Fibroblast of skin of right biceps (primary cell): ENCODE data around the gene PRKAR1B.

Experiments
- DNase-seq: peaks from one replicate; pipeline ENCODE4 v3.0.0-alpha.2; 2013

The PRKAR1B gene

DNA sequence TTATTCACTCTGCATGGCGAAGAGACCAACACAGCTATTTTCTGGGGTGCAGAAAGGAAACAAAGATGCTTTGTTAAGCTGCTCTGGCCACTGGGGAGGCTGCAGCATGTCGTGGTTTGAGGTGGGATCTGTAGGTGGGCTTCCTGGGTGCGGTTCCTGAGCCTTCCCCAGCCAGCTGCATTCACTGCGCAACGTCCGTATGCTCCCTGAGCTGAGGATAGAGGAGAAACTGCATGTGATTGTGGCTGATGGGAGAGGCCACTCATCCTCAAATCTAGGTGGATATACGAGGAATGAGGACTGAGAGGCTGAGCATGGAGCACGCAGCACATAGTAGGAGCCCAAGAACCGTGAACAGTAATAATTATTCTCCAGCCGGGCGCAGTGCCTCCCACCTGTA, 10.4 kb downstream of the PRKAR1B start:
- no peak for DNase-seq

DNA sequence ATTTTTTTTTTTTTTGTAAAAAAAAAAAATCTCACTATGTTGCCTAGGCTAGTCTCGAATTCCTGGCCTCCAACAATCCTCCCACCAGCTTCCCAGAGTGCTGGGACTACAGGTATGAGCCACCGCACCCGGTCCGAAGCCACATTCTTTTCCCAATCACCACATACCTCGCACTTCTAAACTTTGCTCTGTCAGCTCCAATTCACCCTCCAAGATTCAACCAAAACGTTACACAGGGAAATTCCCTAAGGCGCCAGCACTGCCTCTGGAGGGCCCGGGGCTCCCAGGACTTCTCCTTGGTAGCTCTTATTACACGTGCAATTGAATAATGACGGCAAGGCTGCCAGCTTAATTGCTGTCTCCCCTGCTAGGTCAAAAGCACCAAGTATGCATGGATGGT, 10.9 kb downstream of the PRKAR1B start:
- no peak for DNase-seq

DNA sequence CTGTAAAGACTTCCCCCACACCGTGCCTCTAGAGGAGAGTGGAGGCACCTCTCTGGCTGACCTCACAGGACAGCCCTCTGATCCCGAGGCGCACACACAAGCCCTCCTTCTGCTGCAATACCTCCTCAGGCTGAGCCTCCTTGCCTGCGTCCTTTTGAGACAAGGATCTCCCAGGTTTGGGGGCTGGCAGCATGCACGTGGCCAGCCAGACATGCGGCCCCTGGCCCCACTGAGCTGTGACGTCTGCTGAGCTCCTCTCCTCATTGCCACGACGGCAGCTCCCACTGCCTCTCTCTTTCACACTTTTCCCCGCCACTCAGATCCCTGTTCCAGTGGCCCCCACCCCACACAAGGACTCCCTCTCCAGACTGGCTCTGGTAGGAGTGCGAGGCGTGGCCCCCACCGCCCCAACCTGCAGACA, 12.8 kb downstream of the PRKAR1B start:
- no peak for DNase-seq

DNA sequence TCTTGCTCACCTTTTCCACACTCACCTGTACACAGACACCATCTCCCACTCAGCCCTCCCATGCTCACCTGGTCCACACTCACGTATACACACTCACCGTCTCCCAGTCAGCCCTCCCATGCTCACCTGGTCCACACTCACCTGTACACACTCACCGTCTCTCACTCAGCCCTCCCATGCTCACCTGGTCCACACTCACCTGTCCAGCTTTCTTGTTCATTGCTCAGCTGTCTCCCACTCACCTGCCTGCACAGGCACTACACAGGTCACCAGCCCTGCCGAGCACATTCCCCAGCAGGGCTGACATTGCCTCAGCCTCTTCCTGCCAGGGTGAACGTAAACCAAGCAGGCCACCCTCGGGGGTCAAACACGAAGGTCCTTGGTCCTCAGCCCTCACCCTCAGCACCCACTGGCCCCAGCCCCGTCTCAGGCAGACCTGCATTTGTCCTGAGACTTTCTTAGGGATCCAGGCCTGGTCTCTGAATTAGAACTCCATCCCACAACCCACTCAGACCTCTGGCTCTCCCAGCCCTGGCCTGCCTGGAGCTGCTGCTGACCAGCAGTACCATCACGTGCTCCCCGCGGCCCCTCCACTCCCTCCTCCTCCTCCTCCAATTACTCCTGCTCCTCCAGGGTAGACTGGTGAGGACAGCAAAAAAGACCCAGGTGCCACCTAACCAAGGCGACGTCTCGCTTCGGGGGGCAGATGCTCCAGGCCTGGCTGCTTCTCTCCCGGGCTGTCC, 13.4 kb downstream of the PRKAR1B start:
- no peak for DNase-seq

DNA sequence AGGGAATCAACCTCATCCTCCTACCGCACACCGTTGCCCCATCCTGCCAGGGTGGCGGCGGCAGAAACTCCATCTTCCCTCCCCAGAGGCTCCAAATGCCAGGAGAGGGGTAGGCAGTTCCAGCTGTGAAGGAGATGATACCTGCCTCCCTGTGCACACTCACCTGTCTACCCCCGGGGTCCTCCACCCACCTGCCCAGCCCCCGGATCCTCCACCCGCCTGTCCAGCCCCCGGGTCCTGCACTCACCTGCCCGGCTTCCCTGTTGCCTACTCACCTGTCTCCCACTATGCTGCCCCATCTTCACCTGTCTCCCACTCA, 14.0 kb downstream of the PRKAR1B start:
- no peak for DNase-seq

DNA sequence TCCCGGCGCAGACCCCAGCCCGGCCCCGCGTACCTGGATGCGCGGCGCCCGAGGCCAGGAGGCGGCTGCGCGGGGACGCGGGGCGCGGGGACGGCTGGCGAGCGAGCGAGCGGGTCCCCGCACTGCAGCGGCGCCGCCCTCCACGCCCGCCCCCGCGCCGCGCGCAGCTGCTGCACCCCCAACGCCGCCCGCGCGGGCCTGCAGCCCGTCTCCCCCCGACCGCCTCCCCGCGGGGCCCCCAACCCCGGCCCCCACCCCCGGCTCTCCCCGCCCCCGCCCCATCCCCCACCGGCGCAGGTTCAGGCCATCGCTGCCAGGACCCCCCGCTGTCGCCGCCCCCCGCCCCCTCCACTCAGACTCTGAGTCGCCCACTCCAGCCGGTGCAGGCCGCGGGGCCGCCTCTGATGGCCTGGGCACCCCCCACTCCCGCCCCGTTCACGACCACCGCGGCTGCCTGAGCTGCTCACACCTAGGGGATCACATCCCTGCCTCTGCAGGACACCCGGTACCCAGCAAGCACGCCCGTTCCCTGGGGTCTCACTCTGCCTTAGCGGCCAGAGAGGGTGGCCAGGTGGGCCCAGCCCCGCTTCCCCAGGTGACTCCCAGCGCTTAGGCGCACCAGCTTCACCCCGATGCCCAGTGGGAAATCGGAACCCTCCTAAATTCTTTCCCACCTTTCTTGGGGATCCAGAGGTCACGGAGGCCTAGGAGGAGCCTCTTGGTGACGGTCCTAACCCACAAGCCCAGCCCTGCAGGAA, 14.5 kb downstream of the PRKAR1B start:
- no peak for DNase-seq

DNA sequence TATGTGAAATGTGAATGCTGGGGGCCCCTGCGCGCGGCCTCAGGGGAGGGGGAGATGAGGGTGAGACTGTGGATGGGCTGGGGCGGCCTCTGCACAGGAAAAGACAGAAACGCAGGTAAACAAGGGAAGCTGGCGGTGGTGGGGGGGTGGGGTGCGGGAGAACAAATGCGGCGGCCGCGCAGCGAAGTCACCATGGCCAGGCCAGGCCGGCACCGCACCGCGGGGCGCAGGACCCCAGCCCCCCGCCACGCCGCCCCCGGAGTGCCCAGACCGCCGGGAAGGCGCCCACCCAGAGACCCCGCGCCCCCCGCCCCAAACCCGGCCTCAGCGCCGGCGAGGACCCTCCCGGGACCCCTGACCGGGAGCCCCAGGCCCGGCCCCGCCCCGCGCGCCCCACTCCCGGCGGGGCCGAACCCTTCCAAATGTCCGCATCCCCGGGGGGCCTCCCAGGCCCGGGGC, 15.1 kb downstream of the PRKAR1B start:
- no peak for DNase-seq

DNA sequence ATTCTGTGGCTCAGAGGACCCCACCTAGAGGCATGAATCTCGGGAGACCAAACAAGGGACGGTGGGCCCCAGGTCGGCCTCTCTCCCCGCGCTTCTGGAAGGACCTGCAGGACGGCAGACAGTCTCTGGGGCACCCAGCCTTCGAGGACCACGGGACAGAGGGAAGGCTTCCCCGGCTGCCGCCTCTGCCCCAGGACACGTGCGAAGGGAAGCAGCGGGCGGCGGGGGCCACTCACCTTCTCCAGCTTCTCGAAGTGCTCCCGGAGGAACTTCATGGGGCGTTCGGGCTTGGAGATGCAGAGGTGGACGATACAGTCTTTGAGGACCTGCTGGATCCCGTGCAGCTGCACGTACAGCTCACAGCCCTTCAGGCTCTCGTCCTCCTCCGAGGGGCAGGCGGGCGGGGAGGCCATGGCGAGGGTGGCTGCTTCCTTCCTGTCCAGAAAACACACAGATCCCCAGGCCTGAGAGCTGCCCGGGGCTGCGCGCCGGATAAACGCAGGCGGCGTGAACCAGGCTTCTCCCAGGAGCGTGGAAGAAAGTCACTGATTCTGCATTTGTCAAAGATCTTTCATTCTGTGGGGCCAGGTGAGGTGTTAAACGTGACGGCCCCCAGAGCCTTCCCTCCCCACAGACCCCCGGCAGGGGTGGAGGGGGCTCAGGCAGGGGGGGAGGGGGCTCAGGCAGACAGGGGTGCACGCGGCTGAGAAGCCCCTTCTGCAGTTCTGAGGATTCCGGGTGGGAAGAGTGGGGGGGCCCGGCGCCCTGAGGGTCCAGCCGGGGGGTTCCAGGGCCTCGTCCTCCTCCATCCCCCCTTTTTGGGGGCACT, 15.8 kb downstream of the PRKAR1B start:
- no peak for DNase-seq

DNA sequence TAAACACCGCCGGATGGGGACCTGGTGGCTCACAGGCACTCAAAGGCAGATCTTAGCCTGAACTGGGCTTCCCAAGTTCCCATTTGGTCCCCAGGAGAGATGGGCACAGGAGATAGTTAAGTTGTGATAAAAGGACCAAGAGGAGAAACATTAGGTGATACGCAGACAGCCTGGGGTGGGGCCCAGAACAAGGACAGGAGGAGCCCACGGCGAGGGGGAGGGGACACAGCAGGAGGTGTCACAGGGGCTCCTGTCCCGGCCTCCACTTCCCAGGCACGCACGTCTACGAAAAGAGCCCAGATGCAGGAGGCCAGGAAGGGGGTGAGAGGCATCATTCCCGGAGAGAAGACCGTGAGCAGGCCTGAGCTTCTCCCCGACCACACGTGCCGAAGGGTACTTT, 16.9 kb downstream of the PRKAR1B start:
- no peak for DNase-seq

DNA sequence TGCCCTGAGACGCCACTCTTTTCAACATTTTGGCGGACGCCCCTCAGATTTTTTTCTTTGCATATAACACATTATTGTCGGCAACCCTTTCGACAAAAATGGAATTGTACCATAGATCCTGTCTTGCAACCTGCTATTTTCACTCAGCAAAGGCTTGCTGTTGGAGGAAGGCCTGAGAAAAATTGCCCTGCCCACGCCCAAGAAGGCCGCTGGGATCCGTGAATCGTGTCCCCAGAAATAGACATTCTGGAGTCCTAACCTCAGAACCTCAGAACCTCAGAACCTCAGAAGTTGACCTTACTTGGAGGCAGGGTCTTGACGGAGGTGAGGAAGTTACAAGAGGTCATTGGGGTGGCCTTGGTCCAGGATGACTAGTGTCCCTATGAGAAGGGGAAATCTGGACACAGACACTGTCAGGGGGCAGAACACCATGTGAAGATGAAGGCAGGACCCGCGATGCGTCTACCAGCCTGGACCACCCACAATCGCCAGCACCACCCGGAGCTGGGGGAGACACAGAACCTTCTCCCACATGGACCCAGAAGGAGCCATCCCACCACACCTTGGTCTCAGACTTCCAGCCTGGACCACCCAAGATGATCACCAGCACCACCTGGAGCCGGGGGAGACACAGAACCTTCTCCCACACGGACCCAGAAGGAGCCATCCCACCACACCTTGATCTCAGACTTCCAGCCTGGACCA, 19.6 kb downstream of the PRKAR1B start:
- DNase-seq, result no peak

DNA sequence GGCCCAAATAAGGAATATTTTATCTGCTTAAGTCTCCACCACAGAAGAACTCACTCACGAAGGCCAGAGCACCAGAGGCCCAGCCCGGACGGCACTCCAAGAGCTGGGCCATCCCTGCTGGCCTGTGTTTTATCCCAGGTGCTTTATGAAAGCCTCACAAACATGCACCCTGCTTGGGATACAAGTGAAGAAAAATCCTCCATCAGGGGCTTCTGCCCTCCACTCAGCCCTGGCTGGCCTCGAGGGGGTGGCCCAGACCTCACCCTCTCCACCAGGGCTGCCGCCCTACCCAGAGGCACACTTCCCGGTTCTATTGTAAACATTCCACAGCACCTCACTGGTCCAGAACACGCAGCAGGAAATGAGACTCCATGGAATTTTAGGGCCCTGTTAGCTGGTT, 20.4 kb downstream of the PRKAR1B start:
- DNase-seq, result no peak

DNA sequence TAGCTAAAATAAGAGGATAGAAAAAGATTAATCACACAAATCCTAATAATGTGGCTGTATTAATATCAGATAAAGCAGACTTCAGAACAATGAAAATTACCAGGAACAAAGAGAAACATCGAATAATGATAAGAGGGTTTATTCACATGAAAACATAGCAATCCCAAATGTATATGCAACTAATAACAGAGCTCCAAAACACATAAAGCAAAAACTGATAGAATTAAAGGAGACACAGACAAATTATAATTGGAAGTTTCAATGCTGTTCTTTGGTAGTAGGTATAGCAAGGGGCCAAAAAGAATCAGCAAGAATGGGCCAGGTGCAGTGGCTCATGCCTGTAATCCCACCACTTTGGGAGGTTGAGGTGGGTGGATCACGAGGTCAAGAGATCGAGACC, 24.0 kb downstream of the PRKAR1B start:
- no peak for DNase-seq

DNA sequence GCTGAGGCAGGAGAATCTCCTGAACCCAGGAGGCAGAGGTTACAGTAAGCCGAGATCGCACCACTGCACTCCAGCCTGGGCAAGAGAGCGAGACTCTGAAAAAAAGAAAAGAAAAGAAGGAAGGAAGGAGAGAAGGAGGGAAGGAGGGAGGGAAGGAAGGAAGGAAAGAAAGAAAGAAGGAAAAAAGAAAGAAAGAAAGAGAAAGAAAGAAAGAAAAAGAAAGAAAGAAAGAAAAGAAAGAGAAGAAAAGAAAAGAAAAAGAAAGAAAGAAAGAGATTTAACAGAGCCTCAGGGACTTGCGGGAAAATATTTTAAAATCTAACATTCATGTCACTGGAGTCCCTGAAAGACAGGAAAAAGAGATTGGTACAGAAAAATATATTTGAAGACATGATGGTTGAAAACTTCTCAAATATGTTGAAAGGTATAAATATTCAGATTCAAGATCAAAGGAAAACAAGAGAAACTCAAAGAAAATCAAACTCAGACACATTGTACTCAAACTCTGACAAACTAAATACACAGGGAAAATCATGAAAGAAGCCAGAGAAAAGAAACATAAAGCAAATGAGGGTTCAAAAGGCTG, 25.9 kb downstream of the PRKAR1B start:
- DNase-seq, result no peak

DNA sequence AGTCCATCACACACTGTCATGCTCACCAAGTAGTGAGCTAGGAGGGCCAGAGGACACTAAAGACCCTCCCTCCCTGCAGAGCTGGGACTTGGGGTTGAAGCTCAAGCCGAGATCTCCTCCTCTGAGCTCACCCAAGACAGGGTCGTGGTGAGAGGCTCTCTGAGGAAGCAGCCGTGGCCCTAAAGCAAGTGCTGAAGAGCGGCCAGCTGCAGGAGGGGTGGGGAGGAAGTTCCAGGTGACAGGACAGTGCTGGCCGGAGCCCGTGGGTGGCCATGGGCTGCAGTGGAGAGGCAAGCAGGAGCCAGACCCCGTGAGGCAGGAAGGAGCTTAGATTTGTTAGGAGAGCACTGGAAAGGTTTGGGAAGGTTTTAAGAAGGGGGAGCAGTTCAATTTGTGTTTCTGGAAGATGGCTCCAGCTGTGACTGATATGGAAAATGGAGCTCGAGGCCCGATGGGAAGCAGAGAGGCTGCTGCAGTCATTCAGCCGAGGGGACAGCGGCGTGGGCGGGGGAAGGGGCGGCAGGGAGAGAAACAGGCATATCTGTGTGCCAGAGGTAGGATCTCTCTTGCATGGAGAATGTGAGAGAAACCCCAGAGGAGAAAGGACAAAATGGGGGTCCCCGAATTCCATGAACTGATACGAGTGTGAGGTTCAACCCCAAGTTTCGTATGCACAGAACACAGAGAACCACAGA, 27.5 kb downstream of the PRKAR1B start:
- no peak for DNase-seq

DNA sequence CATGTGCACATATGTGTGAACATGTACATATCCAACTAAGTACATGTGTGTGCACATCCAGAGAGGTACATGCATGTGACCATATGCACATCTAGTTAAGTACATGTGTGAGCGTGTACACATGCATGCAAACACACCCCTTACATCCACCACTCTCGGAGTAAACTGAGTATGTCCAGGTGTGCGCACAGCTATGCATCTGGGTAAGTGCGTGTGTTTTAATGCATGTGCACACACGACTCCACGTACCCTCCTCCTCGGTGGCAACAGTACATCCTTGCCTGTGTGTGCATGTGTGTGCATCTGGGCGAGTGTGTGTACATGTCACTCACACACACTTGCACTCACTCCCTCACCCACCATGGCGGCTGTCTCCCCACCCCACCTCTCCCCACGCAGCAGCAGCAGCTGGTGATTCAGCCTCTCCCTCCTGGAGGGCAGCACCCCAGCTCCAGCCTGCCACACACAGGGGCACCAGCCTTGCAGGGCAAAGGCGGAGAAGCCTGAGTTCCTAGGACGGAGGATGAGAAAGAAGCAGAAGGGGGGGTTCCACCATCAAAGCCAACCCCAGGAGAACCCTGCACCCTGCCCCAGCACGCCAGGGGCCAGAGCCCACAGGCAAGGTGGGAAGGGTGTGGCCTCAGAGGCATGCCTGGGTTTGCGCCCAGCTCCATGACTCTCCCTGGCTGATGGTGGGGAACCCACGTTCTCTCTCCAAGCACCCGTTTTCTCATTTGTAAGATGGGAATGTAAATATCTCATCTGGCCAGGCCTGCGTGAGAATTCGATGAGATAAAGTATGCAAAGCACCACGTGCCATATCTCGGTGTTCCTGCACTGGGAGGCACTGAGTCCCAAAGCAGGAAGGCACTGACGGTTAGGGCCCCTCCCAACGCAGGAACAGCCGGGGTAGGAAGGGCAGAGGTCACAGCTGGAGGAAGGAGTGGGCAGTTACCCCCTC, 28.3 kb downstream of the PRKAR1B start:
- DNase-seq, result no peak

DNA sequence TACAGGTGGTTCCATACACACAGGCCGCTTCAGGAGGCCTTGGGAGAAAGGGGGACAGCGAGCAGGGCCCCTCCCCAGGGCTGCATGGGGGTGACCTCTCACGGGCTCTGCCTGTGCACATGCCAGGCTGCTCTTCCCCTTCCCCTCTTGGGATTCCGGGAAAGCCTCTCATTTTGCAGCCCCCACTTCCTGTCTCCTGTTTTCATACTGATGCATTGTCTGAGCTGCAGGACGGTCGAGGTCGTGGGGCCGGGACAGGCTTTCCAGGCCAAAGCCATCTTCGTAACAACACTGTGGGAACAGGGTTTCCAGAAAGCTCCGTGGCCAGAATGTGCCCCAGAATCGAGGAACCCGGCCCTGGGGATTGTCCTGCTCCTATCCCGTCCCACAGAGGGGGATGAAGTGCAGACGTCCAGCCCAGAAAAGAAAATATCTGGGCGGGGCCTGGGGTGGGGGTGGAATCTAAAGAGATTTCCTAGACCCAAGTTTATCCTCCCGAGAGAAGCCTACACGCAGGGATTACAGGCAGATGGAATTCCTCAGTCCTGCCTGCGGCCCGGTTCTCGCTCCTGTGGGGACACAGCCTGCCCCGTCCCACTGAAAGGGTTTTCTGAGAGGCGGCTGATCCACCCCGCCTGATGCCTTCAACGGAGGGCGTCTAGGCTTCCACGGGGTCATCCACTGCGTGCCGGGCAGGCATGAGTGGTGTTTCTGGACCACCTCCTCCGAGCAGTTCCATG, 30.1 kb downstream of the PRKAR1B start:
- no peak for DNase-seq

DNA sequence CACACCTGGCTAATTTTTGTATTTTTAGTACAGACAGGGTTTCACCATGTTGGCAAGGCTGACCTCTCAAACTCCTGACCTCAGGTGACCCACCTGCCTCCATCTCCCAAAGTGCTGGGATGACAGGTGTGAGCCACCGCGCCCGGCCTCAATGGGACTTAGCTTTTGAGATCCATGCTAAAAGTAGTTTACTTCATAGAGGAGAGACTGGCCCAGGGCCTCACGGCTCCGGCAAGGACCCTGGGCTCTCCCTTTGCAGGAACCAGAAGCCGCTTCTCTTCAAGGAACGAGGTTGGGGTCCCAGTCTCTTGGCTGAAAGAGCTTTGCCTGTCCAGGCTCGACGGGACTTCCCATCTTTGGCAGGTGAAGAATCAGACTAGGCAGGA, 30.7 kb downstream of the PRKAR1B start:
- no peak for DNase-seq

DNA sequence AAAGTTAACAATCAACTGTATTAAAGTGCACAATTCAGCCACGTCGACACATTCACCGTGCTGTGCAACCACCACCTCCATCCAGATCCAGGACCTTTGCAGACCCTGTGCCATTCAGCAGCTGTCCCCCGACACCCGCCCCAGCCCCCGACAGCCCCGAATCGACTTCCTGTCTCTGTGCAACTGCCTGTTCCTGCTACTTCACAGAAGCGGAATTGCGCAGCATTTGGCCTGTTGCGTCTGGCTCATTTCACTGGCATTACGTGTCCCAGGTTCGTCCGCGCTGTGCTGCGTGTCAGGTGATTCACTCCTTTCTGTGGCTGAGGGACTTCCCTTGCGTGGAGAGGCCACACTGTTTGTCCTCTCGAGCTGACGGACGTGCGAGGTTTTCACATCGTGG, 33.8 kb downstream of the PRKAR1B start:
- DNase-seq, result no peak

DNA sequence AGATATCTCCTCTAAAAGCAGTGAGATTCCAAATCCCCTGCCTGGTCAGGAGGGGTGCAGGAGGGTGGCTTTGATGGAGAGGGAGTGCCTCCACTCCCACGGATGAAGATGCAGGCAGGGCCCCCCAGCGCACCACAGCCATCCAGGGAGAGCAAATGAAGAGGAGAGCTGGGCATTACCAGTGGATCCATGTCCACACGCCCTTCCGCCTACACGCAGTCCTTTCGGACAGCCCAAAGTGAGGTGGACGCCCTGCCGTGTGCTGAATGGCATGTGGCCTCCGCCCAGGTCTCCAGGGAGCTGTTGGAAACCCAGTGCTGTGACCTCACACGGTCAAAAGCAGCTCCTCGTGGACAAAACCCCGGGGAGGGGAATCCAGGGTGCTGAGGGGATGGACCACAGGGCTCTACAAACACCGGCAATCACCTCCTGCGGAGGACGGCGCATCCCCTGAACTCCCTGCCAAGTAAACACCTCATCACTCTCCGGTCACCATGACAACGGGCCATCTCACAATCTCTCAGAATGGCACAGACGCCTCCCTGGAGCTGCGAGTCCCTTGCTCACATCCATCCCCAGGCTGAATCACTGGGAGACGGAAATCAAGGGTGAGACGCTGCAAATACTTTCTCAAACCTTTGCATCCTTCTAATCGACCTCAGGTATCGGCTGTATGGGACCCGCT, 35.6 kb downstream of the PRKAR1B start:
- DNase-seq, result no peak
